Hematopoietic multipotent progenitor cell treated with erythropoietin and hydrocortisone succinate and interleukin-3 and kit ligand, for 17 days (in vitro differentiated cells): ENCODE measurements around the gene MAMLD1.

Source experiments
- DNase-seq: peaks from one replicate; pipeline ENCODE4 v3.0.0-alpha.2; 2015; ENCODE audit warnings: low spot score

The MAMLD1 gene

GRCh38 chrX:150460781-150461180, 97.7 kb downstream of the MAMLD1 start:
- DNase-seq, result no peak

- DNase-seq, result no peak
Observed at GRCh38 chrX:150463566-150463965, 100.4 kb downstream of the MAMLD1 start.

DNA sequence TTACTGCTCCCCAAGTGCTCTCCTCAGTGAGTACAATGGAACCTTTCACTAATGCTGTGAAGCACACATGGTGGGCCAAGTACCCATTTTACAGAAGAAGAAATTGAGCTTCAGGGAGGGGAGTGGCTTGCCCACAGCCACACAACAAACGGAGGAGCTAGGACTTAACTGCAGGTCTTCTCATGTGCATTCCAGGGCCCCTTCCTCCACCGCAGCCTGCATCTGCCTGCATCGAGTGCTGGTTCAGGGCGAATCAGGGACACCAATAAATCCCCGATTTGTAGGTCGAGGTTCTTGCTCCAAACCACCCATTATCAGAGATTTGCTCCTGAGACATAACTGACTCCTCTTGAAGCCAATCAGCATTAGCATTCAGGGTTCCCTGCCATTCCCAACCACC, 100.9 kb downstream of the MAMLD1 start:
- DNase-seq, result no peak

DNA sequence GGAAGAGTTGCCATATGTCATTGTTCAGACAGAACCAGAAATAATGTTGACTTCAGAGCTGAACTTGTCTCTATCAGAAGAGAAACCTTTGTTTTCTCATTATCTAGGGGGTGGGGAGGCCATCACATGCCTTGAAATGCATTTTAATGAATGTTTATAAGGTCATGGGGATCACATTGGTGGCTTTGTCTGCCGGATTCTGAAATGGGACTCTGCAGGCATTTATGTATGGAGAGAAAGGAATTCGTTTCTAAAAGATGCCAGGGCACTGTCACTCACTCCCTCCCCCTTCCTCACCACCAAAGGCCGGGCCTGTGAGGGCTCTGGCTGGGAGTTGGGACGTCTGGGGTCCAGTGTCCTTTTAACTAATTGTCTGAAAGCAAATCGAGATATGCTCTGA, 102.2 kb downstream of the MAMLD1 start:
- DNase-seq, result no peak

- DNase-seq, result no peak
Observed at GRCh38 chrX:150465881-150466775, 103.0 kb downstream of the MAMLD1 start.

- no peak for DNase-seq
Observed at GRCh38 chrX:150472306-150472705, 109.2 kb downstream of the MAMLD1 start.

DNA sequence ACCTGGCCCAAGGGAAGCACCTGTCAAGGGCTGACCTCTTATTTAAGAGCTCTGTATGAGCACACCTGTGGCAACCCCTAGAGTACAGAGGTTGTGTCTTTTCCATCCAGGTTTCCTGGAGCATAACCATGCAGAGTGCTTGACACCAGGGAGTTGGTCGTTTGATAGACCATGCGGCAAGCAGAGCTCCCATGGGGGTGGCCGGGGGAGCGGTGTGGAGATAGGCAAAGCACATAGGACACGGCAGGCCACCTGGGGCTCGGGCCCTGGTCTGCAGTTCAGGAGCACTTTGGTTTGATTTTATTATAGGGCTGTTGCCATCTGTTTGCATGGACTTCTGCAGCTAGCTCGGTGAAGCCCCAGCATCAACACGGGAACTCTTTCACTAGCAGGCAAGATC, 110.3 kb downstream of the MAMLD1 start:
- DNase-seq, result no peak

GRCh38 chrX:150475461-150475860, 112.3 kb downstream of the MAMLD1 start:
- DNase-seq, result no peak

DNA sequence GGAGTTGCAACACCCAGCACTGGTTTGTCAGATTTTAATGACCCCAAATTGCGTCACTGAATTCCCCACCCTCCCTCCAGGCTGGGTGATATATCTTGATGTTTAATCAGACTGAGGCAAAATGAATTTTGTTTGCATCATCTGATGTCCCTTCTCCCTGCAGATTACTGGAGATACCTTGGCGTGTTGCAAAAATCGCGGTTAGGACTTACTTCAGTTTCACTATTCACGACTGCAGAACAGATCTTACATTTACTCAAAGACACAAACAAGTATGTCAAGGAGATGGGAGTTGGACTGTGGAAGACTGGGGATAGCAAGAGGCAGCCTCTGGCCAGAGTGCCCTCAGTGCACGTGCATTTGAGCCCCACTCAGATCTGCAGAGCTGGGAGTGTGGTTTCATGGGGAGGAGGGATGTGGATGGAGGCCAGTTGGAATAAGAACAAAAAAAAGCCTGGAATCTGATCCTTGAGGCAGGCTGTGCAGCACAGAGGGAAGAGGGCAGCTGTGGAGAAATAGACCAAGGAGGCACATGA, 113.1 kb downstream of the MAMLD1 start:
- DNase-seq, result no peak

DNA sequence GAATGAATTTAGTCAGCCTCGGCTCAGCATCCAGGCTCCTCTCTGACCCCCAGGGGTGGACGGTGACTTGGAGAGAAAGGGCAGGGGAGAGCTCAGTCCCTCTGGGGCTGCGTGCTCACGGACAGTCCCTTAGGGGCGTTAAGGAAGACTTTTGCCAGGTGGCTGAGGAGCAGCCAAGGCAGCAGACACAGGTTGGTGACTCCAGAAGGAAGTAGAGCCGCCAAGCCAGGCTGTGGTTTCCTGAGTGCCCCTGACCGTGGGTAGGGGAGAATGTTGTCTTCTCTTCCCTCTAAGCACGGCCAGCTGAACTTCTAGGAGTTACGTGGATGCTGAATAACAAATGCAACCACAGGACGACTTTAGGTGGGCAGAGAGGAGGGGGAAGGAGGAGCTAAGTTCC, 114.3 kb downstream of the MAMLD1 start:
- DNase-seq, result no peak

GRCh38 chrX:150478496-150479492, 115.7 kb downstream of the MAMLD1 start:
- DNase-seq, result no peak

GRCh38 chrX:150482537-150483206, 119.6 kb downstream of the MAMLD1 start:
- DNase-seq, result no peak

- no peak for DNase-seq
Observed at GRCh38 chrX:150483356-150483985, 120.4 kb downstream of the MAMLD1 start.

- DNase-seq, result peak; percentile 14
Observed at GRCh38 chrX:150486011-150486410, 122.9 kb downstream of the MAMLD1 start.

DNA sequence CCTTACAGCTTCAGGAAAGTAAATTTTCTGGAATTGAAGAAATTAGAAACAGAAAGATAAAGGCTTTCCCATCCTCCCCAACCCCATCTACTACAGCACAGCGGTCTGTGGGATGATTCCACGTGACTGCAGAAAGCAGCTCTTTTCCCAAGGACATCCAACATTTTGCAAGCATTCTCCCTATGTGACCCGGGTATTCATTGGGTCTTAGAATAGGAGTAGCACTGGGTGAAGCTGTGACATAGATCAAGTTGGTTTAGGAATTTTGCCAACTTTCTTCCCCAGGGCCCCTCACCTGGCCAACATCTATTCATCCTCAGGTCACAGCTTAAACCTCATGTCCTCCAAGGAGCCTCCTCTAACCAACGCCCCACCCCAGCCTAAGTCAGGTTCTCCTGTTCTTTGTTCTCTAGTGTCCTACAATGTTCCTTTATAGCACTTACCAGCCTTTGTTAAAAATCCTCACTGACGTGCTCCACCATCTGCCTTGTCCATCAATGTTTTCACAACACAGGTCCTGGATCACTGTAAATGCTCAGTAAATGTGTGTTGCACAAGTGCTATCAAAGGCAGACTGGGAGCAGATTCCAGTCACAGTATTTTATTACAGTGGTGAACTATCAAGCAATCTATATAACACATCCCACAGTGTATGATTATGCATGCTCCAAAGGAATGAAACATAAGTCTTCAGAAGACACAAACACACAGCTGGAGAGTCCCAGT, 124.4 kb downstream of the MAMLD1 start:
- no peak for DNase-seq

GRCh38 chrX:150489359-150490015, 126.4 kb downstream of the MAMLD1 start:
- DNase-seq, result no peak

- DNase-seq, result no peak
Observed at GRCh38 chrX:150495496-150495895, 132.4 kb downstream of the MAMLD1 start.

DNA sequence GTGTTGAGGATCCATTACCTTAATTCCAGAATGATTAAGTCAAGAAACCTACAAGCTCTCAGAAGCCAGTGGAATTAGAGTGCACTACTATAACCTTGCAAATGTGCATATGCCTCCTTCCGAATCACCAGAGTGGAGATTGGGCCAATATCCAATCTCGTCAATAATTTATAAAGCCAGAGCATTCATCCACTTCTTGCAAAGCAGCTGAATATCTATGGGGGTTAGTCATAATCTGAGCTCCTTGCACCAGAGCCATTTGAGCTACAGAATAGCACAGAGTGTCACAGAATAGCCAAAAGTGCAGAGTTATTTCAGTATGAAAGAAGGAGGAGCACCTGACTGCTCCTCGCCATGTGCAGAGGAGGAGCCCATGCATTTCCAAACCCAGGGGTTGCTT, 136.1 kb downstream of the MAMLD1 start:
- no peak for DNase-seq

- no peak for DNase-seq
Observed at GRCh38 chrX:150502091-150502490, 139.0 kb downstream of the MAMLD1 start.
